ENCODE measurements around the gene ACAD10. TPM values are rescaled to one million over a fixed set of nuclear protein-coding genes. Genes with fewer than 3 reads are reported as not detected.
"Not testable (repeated sequence)": the region's sequence is repeated elsewhere in the genome, so short reads cannot be mapped to it uniquely, and the experiment has no call there.

Gene ACAD10
- total and polyA plus RNA-seq, 3 experiments from 2014 or later, result 13.0 to 21.6 (median 20.7) TPM

DNA sequence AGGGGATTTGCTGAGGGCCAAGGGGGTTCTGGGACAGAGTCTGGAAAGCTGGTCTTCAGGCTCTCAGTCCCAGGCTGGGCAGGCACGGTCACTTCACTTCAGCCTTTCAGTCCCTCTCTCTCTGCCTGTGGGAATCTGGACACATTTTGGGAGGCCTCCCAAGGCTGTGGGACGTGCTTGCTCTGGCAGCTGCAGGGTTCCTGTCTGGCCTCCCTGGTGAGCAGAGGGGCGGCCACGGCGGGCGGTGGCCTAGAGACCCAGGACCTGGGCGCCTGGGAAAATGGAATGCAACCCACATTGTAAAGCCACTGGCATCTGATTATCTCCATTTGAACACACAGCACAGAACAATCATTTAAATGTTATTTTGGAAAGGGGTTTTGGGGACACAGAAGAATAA is 70.8 kb downstream of the ACAD10 start:
- ChIA-PET CTCF (interaction anchor here (1.6 kb wide), 1 partner anchor 29 kb away, joined by 3 read pairs; no protein-coding TSS in a partner anchor), POLR2A (no interaction called here)
- peaks cover 0 to 35% (median 2%) of the 10 kb centered on the region in 3 donors for H3K36me3 Mint-ChIP-seq
- H3K4me1 Mint-ChIP-seq, result peaks cover 0 to 15% (median 2%) of the 10 kb centered on the region in 3 donors
- Histone ChIP-seq H3K4me3 (ENCODE audit: low read length) (no peak overlapping the region), H3K4me1 (ENCODE audit: insufficient read depth, low read length) (no peaks in the 10 kb centered on the region), H3K27ac (ENCODE audit: low read depth, low read length) (no peak overlapping the region), H3K36me3 (ENCODE audit: insufficient read depth, low read length) (no peaks in the 10 kb centered on the region), H3K27me3 (ENCODE audit: insufficient read depth, low read length, poor library complexity, severe bottlenecking) (no peaks in the 10 kb centered on the region), H3K9me3 (ENCODE audit: low read length) (no peaks in the 10 kb centered on the region)
- no peaks in the 10 kb centered on the region for H3K9me3 Mint-ChIP-seq
- no peak overlapping the region for H3K27ac Mint-ChIP-seq
- no peaks in the 10 kb centered on the region for H3K27me3 Mint-ChIP-seq
- no peak for DNase-seq
- no peak overlapping the region for H3K4me3 Mint-ChIP-seq

DNA sequence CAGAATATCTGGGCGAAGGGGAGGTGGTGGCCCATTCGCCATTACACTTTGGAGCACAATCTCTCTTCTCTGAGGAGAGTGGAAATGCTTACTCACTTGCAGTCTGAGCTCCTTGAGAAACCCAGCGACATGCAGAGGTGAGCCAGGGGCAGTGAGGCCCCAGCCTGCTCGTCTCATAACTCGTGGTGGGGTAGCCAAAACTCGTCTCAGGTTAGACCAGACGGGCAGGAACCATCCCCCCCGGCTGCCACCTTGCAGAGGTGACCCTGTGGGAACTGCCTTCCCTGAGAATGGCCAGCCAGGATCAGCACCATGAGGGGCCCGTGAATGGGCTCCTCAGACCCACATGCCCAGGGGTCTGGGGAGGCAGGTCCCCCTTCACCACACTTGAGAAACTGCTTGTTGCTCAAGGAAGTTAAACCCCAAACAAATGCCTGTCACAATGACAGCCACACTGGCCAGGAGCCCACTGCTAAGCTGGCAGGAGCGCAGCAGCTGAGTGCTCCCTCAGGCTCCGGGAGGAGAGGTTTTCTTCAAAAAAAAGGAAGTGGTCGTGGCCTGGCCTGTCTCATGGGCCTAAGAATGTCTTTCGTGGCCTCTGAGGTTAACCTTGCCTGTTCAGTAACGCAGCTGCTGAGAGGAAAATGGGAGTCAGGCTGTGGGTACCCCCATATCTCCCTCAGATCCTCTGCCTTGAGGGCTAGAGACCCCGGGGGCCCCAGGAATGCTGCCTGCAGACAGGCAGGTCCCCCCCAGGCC is 71.7 kb downstream of the ACAD10 start:
- no peaks in the 10 kb centered on the region for H3K9me3 ChIP-seq (ENCODE audit: low read length)
- H3K36me3 ChIP-seq (ENCODE audit: insufficient read depth, low read length), result no peaks in the 10 kb centered on the region
- Mint-ChIP-seq H3K4me3 (no peak overlapping the region), H3K9me3 (no peaks in the 10 kb centered on the region), H3K36me3 (peaks cover 0 to 35% (median 2%) of the 10 kb centered on the region in 3 donors), H3K27ac (peak overlapping the region in 1 of 8 donors; percentile 70), H3K4me1 (peaks cover 0 to 15% (median 2%) of the 10 kb centered on the region in 3 donors), H3K27me3 (peaks cover 0 to 3% of the 10 kb centered on the region in 2 donors)
- no peaks in the 10 kb centered on the region for H3K27me3 ChIP-seq (ENCODE audit: insufficient read depth, low read length, poor library complexity, severe bottlenecking)
- POLR2A ChIA-PET, result no interaction called here
- CTCF ChIA-PET, result interaction anchor here (1.6 kb wide), 1 partner anchor 28 kb away, joined by 3 read pairs; no protein-coding TSS in a partner anchor
- DNase-seq, result no peak
- H3K27ac ChIP-seq (ENCODE audit: low read depth, low read length), result no peak overlapping the region
- no peak overlapping the region for H3K4me3 ChIP-seq (ENCODE audit: low read length)
- no peaks in the 10 kb centered on the region for H3K4me1 ChIP-seq (ENCODE audit: insufficient read depth, low read length)

DNA sequence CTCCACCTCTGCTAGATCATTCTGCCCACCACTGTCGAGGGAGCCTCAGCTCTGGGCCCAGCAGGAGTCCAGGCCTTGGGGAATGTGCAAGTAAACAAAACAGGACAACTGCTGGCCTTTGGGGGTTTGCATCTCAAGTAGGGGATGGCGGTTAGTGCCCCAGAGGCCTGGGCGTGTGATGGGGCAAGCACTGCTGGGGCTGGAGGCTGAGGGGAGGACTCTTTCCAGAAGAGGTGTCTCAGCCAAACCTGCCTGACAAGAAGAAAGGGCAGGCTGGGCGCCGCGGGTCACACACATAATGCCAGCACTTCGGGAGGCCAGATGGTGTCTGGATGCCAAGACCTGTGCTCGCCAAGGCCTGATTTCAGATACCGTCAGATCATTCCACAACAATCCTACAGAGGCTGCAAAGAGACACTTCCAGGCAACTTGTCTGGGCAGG is 72.3 kb downstream of the ACAD10 start:
- Mint-ChIP-seq H3K27ac (peak overlapping the region in 1 of 8 donors; percentile 74), H3K27me3 (peaks cover 4 to 10% of the 10 kb centered on the region in 2 donors), H3K9me3 (no peaks in the 10 kb centered on the region), H3K4me3 (no peak overlapping the region), H3K36me3 (peaks cover 0 to 34% (median 2%) of the 10 kb centered on the region in 3 donors), H3K4me1 (peaks cover 0 to 15% (median 2%) of the 10 kb centered on the region in 3 donors)
- no peaks in the 10 kb centered on the region for H3K27me3 ChIP-seq (ENCODE audit: insufficient read depth, low read length, poor library complexity, severe bottlenecking)
- no peaks in the 10 kb centered on the region for H3K4me1 ChIP-seq (ENCODE audit: insufficient read depth, low read length)
- H3K27ac ChIP-seq (ENCODE audit: low read depth, low read length), result no peak overlapping the region
- POLR2A ChIA-PET, result no interaction called here
- no peaks in the 10 kb centered on the region for H3K36me3 ChIP-seq (ENCODE audit: insufficient read depth, low read length)
- H3K9me3 ChIP-seq (ENCODE audit: low read length), result no peaks in the 10 kb centered on the region
- CTCF ChIA-PET, result interaction anchor here (1.6 kb wide), 1 partner anchor 27 kb away, joined by 3 read pairs; no protein-coding TSS in a partner anchor
- DNase-seq, result no peak
- no peak overlapping the region for H3K4me3 ChIP-seq (ENCODE audit: low read length)

DNA sequence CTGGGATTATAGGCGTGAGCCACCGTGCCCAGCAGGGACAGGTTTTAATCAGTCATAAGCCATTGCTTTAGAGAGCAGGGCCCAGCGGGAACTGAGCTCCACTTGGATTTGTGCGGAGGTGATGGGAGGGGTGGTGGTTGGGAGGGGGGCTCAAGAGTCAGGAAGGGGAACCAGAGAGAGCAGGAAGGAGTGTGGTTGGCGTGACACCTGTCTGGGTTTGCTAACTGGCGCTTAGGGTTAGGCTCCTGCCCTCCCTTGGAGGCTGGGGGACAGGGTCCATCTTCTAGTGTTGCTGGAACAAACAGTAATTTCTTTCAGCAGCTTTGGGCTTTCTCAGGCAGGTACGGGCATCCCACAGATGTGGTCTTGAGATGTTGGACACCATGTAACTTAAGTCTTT is 73.4 kb downstream of the ACAD10 start:
- Mint-ChIP-seq H3K4me3 (no peak overlapping the region), H3K27ac (peak overlapping the region in 1 of 8 donors; percentile 22), H3K9me3 (no peaks in the 10 kb centered on the region), H3K36me3 (peaks cover 0 to 25% (median 2%) of the 10 kb centered on the region in 3 donors), H3K4me1 (peaks cover 0 to 15% (median 2%) of the 10 kb centered on the region in 3 donors), H3K27me3 (peaks cover 7 to 19% of the 10 kb centered on the region in 2 donors)
- ChIA-PET CTCF (no interaction called here), POLR2A (no interaction called here)
- Histone ChIP-seq H3K27ac (ENCODE audit: low read depth, low read length) (no peak overlapping the region), H3K4me3 (ENCODE audit: low read length) (no peak overlapping the region), H3K36me3 (ENCODE audit: insufficient read depth, low read length) (no peaks in the 10 kb centered on the region), H3K9me3 (ENCODE audit: low read length) (no peaks in the 10 kb centered on the region), H3K4me1 (ENCODE audit: insufficient read depth, low read length) (no peaks in the 10 kb centered on the region), H3K27me3 (ENCODE audit: insufficient read depth, low read length, poor library complexity, severe bottlenecking) (no peaks in the 10 kb centered on the region)
- DNase-seq, result no peak

DNA sequence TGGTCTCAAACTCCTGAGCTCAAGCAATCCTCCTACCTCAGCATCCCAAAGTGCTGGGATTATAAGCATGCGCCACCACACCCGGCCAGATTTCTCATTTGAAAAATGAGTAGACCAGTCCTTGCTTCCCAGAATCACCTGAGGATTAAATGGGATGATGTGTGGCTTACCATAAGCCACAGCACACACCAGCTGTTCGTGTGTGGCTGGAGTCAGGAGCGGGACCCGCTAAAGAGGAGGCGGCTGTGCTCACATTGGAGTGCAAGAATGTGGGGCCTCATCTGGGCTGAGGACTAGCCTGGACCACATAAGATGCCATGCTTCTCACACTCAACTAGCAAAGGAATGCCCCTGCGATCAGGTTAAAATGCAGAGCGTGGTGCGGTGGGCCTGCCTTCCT is 74.1 kb downstream of the ACAD10 start:
- Histone ChIP-seq H3K36me3 (ENCODE audit: insufficient read depth, low read length) (no peaks in the 10 kb centered on the region), H3K27ac (ENCODE audit: low read depth, low read length) (no peak overlapping the region), H3K4me3 (ENCODE audit: low read length) (no peak overlapping the region), H3K9me3 (ENCODE audit: low read length) (no peaks in the 10 kb centered on the region), H3K4me1 (ENCODE audit: insufficient read depth, low read length) (no peaks in the 10 kb centered on the region), H3K27me3 (ENCODE audit: insufficient read depth, low read length, poor library complexity, severe bottlenecking) (no peaks in the 10 kb centered on the region)
- Mint-ChIP-seq H3K27me3 (peaks cover 8 to 24% of the 10 kb centered on the region in 2 donors), H3K4me1 (peaks cover 0 to 18% (median 2%) of the 10 kb centered on the region in 3 donors), H3K9me3 (no peaks in the 10 kb centered on the region), H3K27ac (no peak overlapping the region), H3K36me3 (peaks cover 0 to 19% (median 2%) of the 10 kb centered on the region in 3 donors), H3K4me3 (no peak overlapping the region)
- POLR2A ChIA-PET, result no interaction called here
- CTCF ChIA-PET, result no interaction called here
- no peak for DNase-seq

DNA sequence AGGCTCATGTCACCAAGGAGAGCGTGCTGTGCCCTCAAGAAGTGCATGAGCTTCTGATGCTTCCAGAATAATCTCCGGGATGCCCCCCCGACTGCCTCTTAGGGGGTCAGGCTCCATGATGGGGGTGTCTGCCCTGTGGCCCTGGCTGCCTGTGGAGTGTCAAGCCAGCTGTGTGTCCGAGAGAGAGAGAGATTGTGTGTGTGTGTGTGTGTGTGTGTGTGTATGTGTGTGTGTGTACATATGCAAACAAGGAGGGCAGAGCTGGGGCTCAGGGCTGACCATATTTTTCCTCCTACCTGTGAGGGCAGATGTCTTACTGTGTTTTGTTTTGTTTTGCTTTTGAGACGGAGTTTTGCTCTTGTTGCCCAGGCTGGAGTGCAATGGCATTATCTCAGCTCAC is 75.2 kb downstream of the ACAD10 start:
- H3K27ac ChIP-seq (ENCODE audit: low read depth, low read length), result no peak overlapping the region
- CTCF ChIA-PET, result interaction anchor here (0.7 kb wide), 1 partner anchor 52 kb away, joined by 3 read pairs; no protein-coding TSS in a partner anchor

DNA sequence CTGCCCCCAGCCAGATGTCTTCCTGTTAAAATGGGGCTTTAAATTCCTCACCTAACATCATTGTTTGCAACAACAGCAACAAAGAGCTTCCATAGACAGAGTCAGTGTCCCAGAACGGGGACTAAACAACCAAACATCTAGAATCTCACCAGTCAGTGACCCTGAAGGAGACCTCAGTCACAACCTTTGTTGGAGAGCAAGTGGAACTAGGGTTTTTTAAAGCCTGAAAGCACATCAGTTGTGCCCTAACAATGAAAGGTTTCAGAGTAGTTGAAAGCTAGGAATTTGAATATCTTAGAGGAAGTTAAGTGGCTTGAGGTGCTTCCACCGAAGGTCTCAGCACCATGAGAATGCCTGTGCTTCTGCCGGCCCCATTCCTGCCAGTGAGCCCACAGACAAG is 75.9 kb downstream of the ACAD10 start:
- H3K27me3 ChIP-seq (ENCODE audit: insufficient read depth, low read length, poor library complexity, severe bottlenecking), result peaks cover 5% of the 10 kb centered on the region
- peaks cover 1 to 6% (median 4%) of the 10 kb centered on the region in 3 donors for H3K36me3 Mint-ChIP-seq
- no peak for DNase-seq
- H3K36me3 ChIP-seq (ENCODE audit: insufficient read depth, low read length), result no peaks in the 10 kb centered on the region
- peaks cover 5 to 23% (median 5%) of the 10 kb centered on the region in 3 donors for H3K4me1 Mint-ChIP-seq
- no peak overlapping the region for H3K4me3 ChIP-seq (ENCODE audit: low read length)
- ChIA-PET POLR2A (interaction anchor here (0.5 kb wide), 1 partner anchor 82 kb away, joined by 3 read pairs; no protein-coding TSS in a partner anchor), CTCF (no interaction called here)
- no peak overlapping the region for H3K27ac Mint-ChIP-seq
- peaks cover 17 to 38% of the 10 kb centered on the region in 2 donors for H3K27me3 Mint-ChIP-seq
- H3K9me3 ChIP-seq (ENCODE audit: low read length), result no peaks in the 10 kb centered on the region
- peaks cover 4% of the 10 kb centered on the region for H3K4me1 ChIP-seq (ENCODE audit: insufficient read depth, low read length)
- peaks cover 0 to 3% (median 0%) of the 10 kb centered on the region in 5 donors for H3K9me3 Mint-ChIP-seq
- no peak overlapping the region for H3K4me3 Mint-ChIP-seq
- no peak overlapping the region for H3K27ac ChIP-seq (ENCODE audit: low read depth, low read length)

More for the DNA sequence above, 75.2 kb downstream of the ACAD10 start:
- H3K4me1 ChIP-seq (ENCODE audit: insufficient read depth, low read length), result no peaks in the 10 kb centered on the region
- H3K4me3 ChIP-seq (ENCODE audit: low read length), result no peak overlapping the region
- DNase-seq, result no peak
- H3K4me3 Mint-ChIP-seq, result no peak overlapping the region
- H3K4me1 Mint-ChIP-seq, result peaks cover under 1 to 18% (median 2%) of the 10 kb centered on the region in 3 donors
- no peaks in the 10 kb centered on the region for H3K9me3 ChIP-seq (ENCODE audit: low read length)
- peaks cover 0 to 12% (median under 1%) of the 10 kb centered on the region in 3 donors for H3K36me3 Mint-ChIP-seq
- no peak overlapping the region for H3K27ac Mint-ChIP-seq
- no peaks in the 10 kb centered on the region for H3K36me3 ChIP-seq (ENCODE audit: insufficient read depth, low read length)
- H3K27me3 Mint-ChIP-seq, result peaks cover 13 to 33% of the 10 kb centered on the region in 2 donors
- no peaks in the 10 kb centered on the region for H3K27me3 ChIP-seq (ENCODE audit: insufficient read depth, low read length, poor library complexity, severe bottlenecking)
- H3K9me3 Mint-ChIP-seq, result peaks cover 0 to 2% (median 0%) of the 10 kb centered on the region in 5 donors
- POLR2A ChIA-PET, result no interaction called here

DNA sequence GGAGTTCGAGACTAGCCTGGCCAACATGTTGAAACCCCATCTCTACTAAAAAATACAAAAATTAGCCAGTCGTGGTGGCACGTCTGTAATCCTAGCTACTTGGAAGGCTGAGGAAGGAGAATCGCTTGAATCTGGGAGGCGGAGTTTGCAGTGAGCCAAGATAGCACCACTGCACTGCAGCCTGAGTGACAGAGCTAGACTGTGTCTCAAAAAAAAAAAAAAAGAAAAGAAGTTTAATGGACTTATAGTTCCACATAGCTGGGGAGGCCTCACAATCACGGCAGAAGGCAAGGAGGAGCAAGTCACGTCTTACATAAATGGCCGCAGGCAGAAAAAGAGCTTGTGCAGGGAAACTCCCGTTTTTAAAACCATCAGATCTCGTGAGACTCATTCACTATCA is 77.7 kb downstream of the ACAD10 start:
- H3K27ac Mint-ChIP-seq; H3K4me3 Mint-ChIP-seq; H3K4me1 ChIP-seq (ENCODE audit: insufficient read depth, low read length); H3K27me3 ChIP-seq (ENCODE audit: insufficient read depth, low read length, poor library complexity, severe bottlenecking); H3K9me3 Mint-ChIP-seq; H3K27ac ChIP-seq (ENCODE audit: low read depth, low read length); H3K4me3 ChIP-seq (ENCODE audit: low read length); POLR2A ChIA-PET; H3K9me3 ChIP-seq (ENCODE audit: low read length); DNase-seq; H3K36me3 Mint-ChIP-seq; H3K36me3 ChIP-seq (ENCODE audit: insufficient read depth, low read length): not testable (repeated sequence)
- peaks cover 12 to 17% (median 14%) of the 10 kb centered on the region in 3 donors for H3K4me1 Mint-ChIP-seq
- CTCF ChIA-PET, result interaction anchor here (0.8 kb wide), 1 partner anchor 49 kb away, joined by 3 read pairs; no protein-coding TSS in a partner anchor
- H3K27me3 Mint-ChIP-seq, result peaks cover 26 to 52% of the 10 kb centered on the region in 2 donors

All from CD8-positive, alpha-beta memory T cell (primary cell).